ENCODE data around the gene SCGN. TPM values are rescaled to one million over a fixed set of nuclear protein-coding genes. Genes with fewer than 3 reads are reported as not detected.

SCGN gene
- total and polyA plus RNA-seq, 2 of the 13 experiments (the other 11 are each of a cell fraction or from before 2014, with no cell fraction given) = 2.9 to 29.0 TPM

- peak; percentile 98 for ATAC-seq
- ChIA-PET CTCF (ENCODE audit: low intra/inter-chr PET ratio, low total read pairs) (no interaction called here), POLR2A (interaction anchor here (1.1 to 1.5 kb wide), 4 partner anchors 9 to 76 kb away, joined by 3 to 6 read pairs (median 4); no protein-coding TSS in a partner anchor)
- in situ Hi-C loops (cut with HindIII; ENCODE audit: extremely low pct_ligation_motif_present, low pct_unique_long_range_greater_than_20kb) (loop anchor here (5.0 kb wide), 1 partner anchor 167 kb away; no protein-coding TSS in a partner anchor), intact Hi-C loops (cut with micrococcal nuclease; ENCODE audit: unreplicated experiment) (loop anchor here (5.0 kb wide), 1 partner anchor 78 kb away; no protein-coding TSS in a partner anchor)
- H3K79me2 ChIP-seq (ENCODE audit: insufficient read depth, low read length) = no peaks in the 10 kb centered on the region
- peak; percentile 87 for FAIRE-seq
- no peak overlapping the region for H2AFZ ChIP-seq (ENCODE audit: low read length)
- no peaks in the 10 kb centered on the region for H3K9me3 ChIP-seq (ENCODE audit: low read length)
- WGBS (ENCODE audit: low lambda C conversion rate) = 1% methylated on average over 4 of the region's 4 CpGs
- peak; percentile 47 for DNase-seq (ENCODE audit: low spot score)
- H3K36me3 ChIP-seq (replicated peaks in 1 of 2; ENCODE audit: control insufficient read depth in 1 of 2, insufficient read depth in 2 of 2, low read length in 2 of 2) = no peaks in the 10 kb centered on the region
- H3K4me3 ChIP-seq (replicated peaks in 1 of 3; ENCODE audit: insufficient read depth in 1 of 3, low read depth in 2 of 3, low read length in 3 of 3) = peak overlapping the region in 1 of 3 experiments; percentile 45; a peak in 2 of 6 replicates
- H3K27ac ChIP-seq (ENCODE audit: extremely low read length, insufficient read depth, low read length) = no peak overlapping the region
- no TSS peak for BruUV-seq (replicated peaks)
- H3K27me3 ChIP-seq (ENCODE audit: control insufficient read depth in 1 of 2, insufficient read depth in 2 of 2, low read length in 2 of 2) = no peaks in the 10 kb centered on the region
- peak overlapping the region; percentile 80 for H3K4me2 ChIP-seq (ENCODE audit: low read depth, low read length)
- peaks cover 38% of the 10 kb centered on the region for H3K4me1 ChIP-seq (ENCODE audit: insufficient read depth, low read length)
- H4K20me1 ChIP-seq (ENCODE audit: insufficient read depth, low read length) = no peaks in the 10 kb centered on the region
- H3K9ac ChIP-seq (ENCODE audit: insufficient read depth, low read depth, low read length) = no peak overlapping the region
- TF ChIP-seq ZNF431 (CRISPR knock-in tag; IDR thresholded peaks at IDR 0.05; ENCODE audit: borderline replicate concordance, low read depth) (no peak), ZNF589 (CRISPR knock-in tag; conservative IDR thresholded peaks at IDR 0.05) (0 out of 2 replicates have a peak, but pooled peaks have one; percentile 40), ZNF598 (CRISPR knock-in tag; IDR thresholded peaks at IDR 0.05; ENCODE audit: borderline replicate concordance) (0 out of 2 replicates have a peak, but pooled peaks have one; percentile 25), FOXM1 (CRISPR knock-in tag; IDR thresholded peaks at IDR 0.05) (no peak), HNF1B (CRISPR knock-in tag; IDR thresholded peaks at IDR 0.05) (peak; percentile 35; the same call in 1 of the 2 replicates), HDAC1 (CRISPR knock-in tag; IDR thresholded peaks at IDR 0.05) (peak; percentile 19; the same call in 1 of the 2 replicates), ZBTB26 (CRISPR knock-in tag; IDR thresholded peaks at IDR 0.05; ENCODE audit: borderline replicate concordance) (no peak), ARID5B (CRISPR knock-in tag; IDR thresholded peaks at IDR 0.05) (peak; percentile 24; the same call in 1 of the 2 replicates), PRDM10 (CRISPR knock-in tag; IDR thresholded peaks at IDR 0.05; ENCODE audit: low read depth) (0 out of 2 replicates have a peak, but pooled peaks have one; percentile 54), ASH2L (IDR thresholded peaks at IDR 0.05; ENCODE audit: insufficient read length, low read depth, low read length) (no peak), MTA3 (CRISPR knock-in tag; IDR thresholded peaks at IDR 0.05) (no peak)
These were observed 63.8 kb downstream of the SCGN start for GRCh38 chr6:25715794-25716193.
